ENCODE measurements around the gene GRK5.

Gene GRK5

DNA sequence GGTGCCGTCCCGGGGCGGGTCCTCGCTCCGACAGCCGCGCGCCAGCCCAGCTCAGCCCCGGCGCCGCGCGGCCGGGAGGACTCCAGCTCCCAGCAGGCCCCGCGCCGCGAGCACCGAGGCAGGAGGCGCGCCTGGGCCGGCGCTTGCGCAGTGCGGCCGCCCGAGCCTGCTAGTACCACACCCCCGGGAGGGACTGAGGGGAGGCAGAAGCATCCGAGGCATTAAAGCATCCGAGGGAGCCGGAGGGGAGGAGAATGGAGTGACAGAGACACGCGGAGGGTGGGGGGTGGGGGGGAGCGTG lies at the start of gene GRK5:
GRK5 (plus strand) TSS at position 206 of the 301 bp plus-strand sequence. CDS start 347 bp downstream, outside the sequence.
- no peaks in the 10 kb centered on the region for H3K79me2 ChIP-seq (ENCODE audit: low read length)
- H3K9me3 ChIP-seq (ENCODE audit: insufficient read depth, low read length), result no peaks in the 10 kb centered on the region
- peak within 1 kb of the TSS; percentile 99 for H3K4me2 ChIP-seq (ENCODE audit: low read length)
- H3K4me3 ChIP-seq (ENCODE audit: low read length), result peak within 1 kb of the TSS; percentile 89
- no peaks in the 10 kb centered on the region for H3K27me3 ChIP-seq (ENCODE audit: low read depth, low read length)
- H4K20me1 ChIP-seq (ENCODE audit: insufficient read depth, low read length), result no peaks in the 10 kb centered on the region
- no peaks in the 10 kb centered on the region for H3K36me3 ChIP-seq (replicated peaks; ENCODE audit: low read depth, low read length)
- peak within 1 kb of the TSS; percentile 61 for H3K27ac ChIP-seq (ENCODE audit: low read length)
- peak within 1 kb of the TSS; percentile 97 for H2AFZ ChIP-seq (ENCODE audit: low read depth, low read length)
- H3K4me1 ChIP-seq (ENCODE audit: low read length), result peaks cover 25% of the 10 kb centered on the region
- TF ChIP-seq, protein P1, sequence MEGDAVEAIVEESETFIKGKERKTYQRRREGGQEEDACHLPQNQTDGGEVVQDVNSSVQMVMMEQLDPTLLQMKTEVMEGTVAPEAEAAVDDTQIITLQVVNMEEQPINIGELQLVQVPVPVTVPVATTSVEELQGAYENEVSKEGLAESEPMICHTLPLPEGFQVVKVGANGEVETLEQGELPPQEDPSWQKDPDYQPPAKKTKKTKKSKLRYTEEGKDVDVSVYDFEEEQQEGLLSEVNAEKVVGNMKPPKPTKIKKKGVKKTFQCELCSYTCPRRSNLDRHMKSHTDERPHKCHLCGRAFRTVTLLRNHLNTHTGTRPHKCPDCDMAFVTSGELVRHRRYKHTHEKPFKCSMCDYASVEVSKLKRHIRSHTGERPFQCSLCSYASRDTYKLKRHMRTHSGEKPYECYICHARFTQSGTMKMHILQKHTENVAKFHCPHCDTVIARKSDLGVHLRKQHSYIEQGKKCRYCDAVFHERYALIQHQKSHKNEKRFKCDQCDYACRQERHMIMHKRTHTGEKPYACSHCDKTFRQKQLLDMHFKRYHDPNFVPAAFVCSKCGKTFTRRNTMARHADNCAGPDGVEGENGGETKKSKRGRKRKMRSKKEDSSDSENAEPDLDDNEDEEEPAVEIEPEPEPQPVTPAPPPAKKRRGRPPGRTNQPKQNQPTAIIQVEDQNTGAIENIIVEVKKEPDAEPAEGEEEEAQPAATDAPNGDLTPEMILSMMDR (IDR thresholded peaks at IDR 0.05; ENCODE audit: low read depth, low read length), result no peak
- TF ChIP-seq EZH2phosphoT487 (IDR thresholded peaks at IDR 0.05; ENCODE audit: low read depth), result no peak
- peak within 1 kb of the TSS; percentile 81 for H3K9ac ChIP-seq (ENCODE audit: low read length)

DNA sequence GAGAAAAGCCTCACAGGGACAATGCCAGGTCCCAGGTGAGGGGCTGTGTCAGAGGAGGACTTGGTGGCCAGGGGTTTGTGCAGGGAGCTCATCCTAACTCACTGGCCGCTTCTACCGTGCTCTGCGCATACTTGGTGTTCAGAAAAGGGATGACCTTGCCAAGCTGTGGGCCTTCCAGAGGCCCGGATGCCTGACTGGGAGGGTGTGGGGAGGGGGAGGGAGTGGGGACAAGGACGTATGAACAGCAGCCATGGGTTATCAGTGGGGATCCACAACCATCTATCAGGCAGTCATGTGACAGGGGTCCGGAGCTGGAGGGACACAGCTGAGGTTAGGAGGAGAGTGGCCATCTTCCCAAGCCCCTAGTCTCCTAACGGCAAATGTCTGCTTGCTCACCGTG lies 48.0 kb upstream of the GRK5 start:
- Histone ChIP-seq H2AFZ (ENCODE audit: low read depth, low read length) (no peak overlapping the region), H3K79me2 (ENCODE audit: low read length) (peaks cover 2% of the 10 kb centered on the region), H4K20me1 (ENCODE audit: insufficient read depth, low read length) (no peaks in the 10 kb centered on the region), H3K4me1 (ENCODE audit: low read length) (peaks cover 2% of the 10 kb centered on the region), H3K27ac (ENCODE audit: low read length) (no peak overlapping the region), H3K9me3 (ENCODE audit: insufficient read depth, low read length) (no peaks in the 10 kb centered on the region), H3K4me2 (ENCODE audit: low read length) (no peak overlapping the region), H3K27me3 (ENCODE audit: low read depth, low read length) (no peaks in the 10 kb centered on the region), H3K4me3 (ENCODE audit: low read length) (no peak overlapping the region), H3K36me3 (replicated peaks; ENCODE audit: low read depth, low read length) (peaks cover 19% of the 10 kb centered on the region), H3K9ac (ENCODE audit: low read length) (no peak overlapping the region)
- TF ChIP-seq EZH2phosphoT487 (IDR thresholded peaks at IDR 0.05; ENCODE audit: low read depth), result no peak
- TF ChIP-seq, protein P1 (IDR thresholded peaks at IDR 0.05; ENCODE audit: low read depth, low read length), result no peak

DNA sequence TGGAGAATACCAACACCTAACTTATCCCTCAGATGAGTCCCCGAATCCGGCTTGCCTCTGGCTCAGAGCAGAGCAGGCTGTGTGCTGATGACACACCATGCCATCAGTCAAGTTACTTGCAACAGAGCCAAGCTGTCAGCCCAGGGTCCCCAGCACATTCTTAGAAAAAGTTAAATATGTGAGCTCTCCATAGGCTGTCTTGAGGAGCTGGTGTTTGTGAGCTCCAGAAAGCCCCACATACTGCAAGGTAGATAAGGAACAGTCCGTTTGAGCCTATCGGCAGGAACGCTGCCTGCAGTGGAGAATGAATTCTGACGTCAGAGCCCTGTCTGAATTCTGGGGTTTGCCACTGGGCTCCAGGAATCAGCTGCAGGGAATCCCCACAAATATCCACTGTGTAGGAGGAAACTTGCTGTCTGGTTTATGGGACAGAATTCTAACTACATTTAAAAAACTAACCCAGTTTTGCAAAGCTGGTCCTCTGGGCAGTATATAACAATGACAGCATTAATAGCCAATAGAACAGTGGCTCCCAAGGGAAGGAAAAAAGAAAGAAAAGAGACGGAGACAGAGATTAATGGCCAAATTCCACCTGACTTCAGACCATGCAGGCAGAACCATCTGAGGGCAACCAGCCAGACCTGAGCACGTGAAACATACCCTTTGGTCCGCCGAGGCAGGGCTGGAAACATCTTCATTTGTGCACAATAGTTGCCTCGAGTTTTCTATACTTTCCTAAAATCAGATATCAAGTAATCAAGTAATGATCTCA lies 45.5 kb upstream of the GRK5 start:
- Histone ChIP-seq H2AFZ (ENCODE audit: low read depth, low read length) (no peak overlapping the region), H3K9me3 (ENCODE audit: insufficient read depth, low read length) (no peaks in the 10 kb centered on the region), H3K4me1 (ENCODE audit: low read length) (peaks cover 12% of the 10 kb centered on the region), H3K4me2 (ENCODE audit: low read length) (no peak overlapping the region), H3K79me2 (ENCODE audit: low read length) (peaks cover 13% of the 10 kb centered on the region), H3K27me3 (ENCODE audit: low read depth, low read length) (no peaks in the 10 kb centered on the region), H4K20me1 (ENCODE audit: insufficient read depth, low read length) (no peaks in the 10 kb centered on the region), H3K27ac (ENCODE audit: low read length) (no peak overlapping the region), H3K9ac (ENCODE audit: low read length) (no peak overlapping the region), H3K4me3 (ENCODE audit: low read length) (no peak overlapping the region), H3K36me3 (replicated peaks; ENCODE audit: low read depth, low read length) (peaks cover 5% of the 10 kb centered on the region)
- TF ChIP-seq EZH2phosphoT487 (IDR thresholded peaks at IDR 0.05; ENCODE audit: low read depth), result no peak
- TF ChIP-seq, protein P1 (IDR thresholded peaks at IDR 0.05; ENCODE audit: low read depth, low read length), result no peak

DNA sequence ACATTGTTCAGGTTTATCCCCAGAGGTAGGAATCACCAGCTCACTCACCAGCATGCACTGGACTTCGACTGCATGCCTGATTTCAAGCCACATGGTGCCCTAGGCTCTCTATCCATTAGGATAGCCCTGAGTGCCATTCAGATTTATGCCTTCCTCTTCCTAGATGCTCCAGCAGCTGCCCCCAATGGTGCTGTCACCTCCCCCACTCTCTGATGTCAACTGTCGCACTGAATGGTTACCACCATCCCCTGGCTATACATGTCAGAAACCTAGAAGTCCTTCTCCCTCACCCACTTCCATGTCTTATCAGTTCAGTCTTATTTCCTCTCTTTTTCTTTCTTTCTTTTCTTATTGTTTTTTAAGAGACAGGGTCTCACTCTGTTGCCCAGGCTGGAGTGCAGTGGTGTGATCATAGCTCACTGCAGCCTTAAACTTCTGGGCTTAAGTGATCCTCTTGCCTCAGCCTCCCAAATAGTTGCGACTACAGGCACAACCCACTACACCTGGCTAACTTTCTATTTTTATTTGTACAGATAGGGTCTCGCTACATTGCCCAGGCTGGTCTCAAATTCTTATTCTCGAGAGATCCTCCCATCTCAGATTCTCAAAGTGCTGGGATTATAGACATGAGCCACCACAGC lies 44.8 kb upstream of the GRK5 start:
- Histone ChIP-seq H3K4me2 (ENCODE audit: low read length) (no peak overlapping the region), H3K27me3 (ENCODE audit: low read depth, low read length) (no peaks in the 10 kb centered on the region), H3K9ac (ENCODE audit: low read length) (no peak overlapping the region)

More for the DNA sequence above, 44.8 kb upstream of the GRK5 start:
- Histone ChIP-seq H3K27ac (ENCODE audit: low read length) (no peak overlapping the region), H3K79me2 (ENCODE audit: low read length) (peaks cover 13% of the 10 kb centered on the region), H3K4me1 (ENCODE audit: low read length) (peaks cover 12% of the 10 kb centered on the region), H2AFZ (ENCODE audit: low read depth, low read length) (no peak overlapping the region), H4K20me1 (ENCODE audit: insufficient read depth, low read length) (no peaks in the 10 kb centered on the region), H3K36me3 (replicated peaks; ENCODE audit: low read depth, low read length) (peaks cover 3% of the 10 kb centered on the region), H3K4me3 (ENCODE audit: low read length) (no peak overlapping the region), H3K9me3 (ENCODE audit: insufficient read depth, low read length) (no peaks in the 10 kb centered on the region)
- TF ChIP-seq EZH2phosphoT487 (IDR thresholded peaks at IDR 0.05; ENCODE audit: low read depth), result no peak
- TF ChIP-seq, protein P1 (IDR thresholded peaks at IDR 0.05; ENCODE audit: low read depth, low read length), result no peak

Measured in OCI-LY3 (cell line).